H1 (cell line): ENCODE data around the gene TNPO3. TPM values are rescaled to one million over a fixed set of nuclear protein-coding genes. Genes with fewer than 3 reads are reported as not detected.

Source experiments
- CTCF ChIA-PET: fragments of 300-600 bp; sonication (Branson Sonifier 250); formaldehyde crosslinking; loops from one replicate; lab custom pipeline; 2021; ENCODE audit not compliant: partially characterized antibody; lab: Charles Lee
- POLR2A ChIA-PET: fragments of 300-600 bp; sonication (Branson Sonifier 250); formaldehyde crosslinking; loops from one replicate; lab custom pipeline; 2021; ENCODE audit warnings: inconsistent platforms; ENCODE audit not compliant: partially characterized antibody; lab: Charles Lee
- DNase-seq, 2 experiments: peaks; one replicate each; pipeline versions ENCODE4 v3.0.0 to v3.0.0-alpha.2; 2010 to 2022; ENCODE audit warnings: low spot score in 2 of 2, low read depth in 1 of 2, mixed read lengths in 1 of 2
- FAIRE-seq: peaks from 2 replicates; lab custom pipeline; 2011; peaks lifted over from hg19 to GRCh38; lab: Jason Lieb, UNC
- H2AFZ ChIP-seq: 2 replicates; pipeline ENCODE4 v1.8.1; 2012; ENCODE audit warnings: low read length, inconsistent platforms
- H2AK5ac ChIP-seq: 2 replicates; pipeline ENCODE4 v1.6.1; 2013; ENCODE audit warnings: low read depth, low read length
- H2BK120ac ChIP-seq: replicated peaks from 2 replicates; pipeline ENCODE3; 2013; ENCODE audit warnings: low read depth, low read length, inconsistent platforms
- H2BK12ac ChIP-seq: 2 replicates; pipeline ENCODE4 v1.6.1; 2013; ENCODE audit warnings: low read depth, low read length
- H2BK15ac ChIP-seq: 2 replicates; pipeline ENCODE4 v1.6.1; 2013; ENCODE audit warnings: low read length
- H2BK20ac ChIP-seq: 2 replicates; pipeline ENCODE4 v1.6.1; 2013; ENCODE audit warnings: low read length
- H2BK5ac ChIP-seq: 2 replicates; pipeline ENCODE4 v1.6.1; 2013; ENCODE audit warnings: low read depth, low read length
- H3K14ac ChIP-seq: 2 replicates; pipeline ENCODE4 v1.6.1; 2013; ENCODE audit warnings: inconsistent platforms; ENCODE audit not compliant: insufficient read length
- H3K18ac ChIP-seq: 2 replicates; pipeline ENCODE4 v1.6.1; 2013; ENCODE audit warnings: low read length; ENCODE audit errors: extremely low read depth
- H3K23ac ChIP-seq: 2 replicates; pipeline ENCODE4 v1.6.1; 2013; ENCODE audit warnings: inconsistent platforms; ENCODE audit not compliant: insufficient read length
- H3K23me2 ChIP-seq: 2 replicates; pipeline ENCODE4 v1.6.1; 2013; ENCODE audit warnings: low read depth, low read length
- H3K27ac ChIP-seq: 2 replicates; pipeline ENCODE4 v1.6.1; 2011; ENCODE audit warnings: low read depth, low read length, inconsistent platforms
- H3K27me3 ChIP-seq, 4 experiments: replicated peaks in 1 of 4; 1 replicate in 1 of 4; 2 replicates in 3 of 4; pipeline versions ENCODE4 v1.6.1 to v1.8.1; 2011 to 2013; ENCODE audit warnings: low read length in 3 of 4, mild to moderate bottlenecking in 3 of 4, inconsistent platforms in 2 of 4, mixed read lengths in 2 of 4, moderate library complexity in 1 of 4; ENCODE audit not compliant: control insufficient read depth in 3 of 4, insufficient read depth in 3 of 4; ENCODE audit errors: extremely low read depth in 1 of 4
- H3K36me3 ChIP-seq, 4 experiments: 2 replicates each; pipeline versions ENCODE4 v1.6.1 to v1.8.1; 2011 to 2013; ENCODE audit warnings: mild to moderate bottlenecking in 4 of 4, low read length in 3 of 4, moderate library complexity in 2 of 4, control low read depth in 1 of 4, inconsistent platforms in 1 of 4; ENCODE audit not compliant: insufficient read depth in 4 of 4, control insufficient read depth in 2 of 4
- H3K4ac ChIP-seq: replicated peaks from 2 replicates; pipeline ENCODE3; 2013; ENCODE audit warnings: low read length, low read depth, mixed read lengths, inconsistent platforms; ENCODE audit not compliant: insufficient read length
- H3K4me1 ChIP-seq, 4 experiments: replicated peaks in 1 of 4; 1 replicate in 1 of 4; 2 replicates in 3 of 4; pipeline versions ENCODE4 v1.6.1 to v1.8.1; 2011 to 2013; ENCODE audit warnings: low read length in 3 of 4, inconsistent platforms in 2 of 4, mixed read lengths in 1 of 4; ENCODE audit not compliant: insufficient read depth in 4 of 4, control insufficient read depth in 3 of 4
- H3K4me2 ChIP-seq, 2 experiments: 2 replicates each; pipeline versions ENCODE4 v1.6.1 to v1.8.1; 2011 to 2013; ENCODE audit warnings: low read depth in 2 of 2, low read length in 2 of 2, control low read depth in 1 of 2, inconsistent platforms in 1 of 2, mild to moderate bottlenecking in 1 of 2; ENCODE audit not compliant: insufficient read depth in 1 of 2
- H3K4me3 ChIP-seq, 4 experiments: fragments of 200-600, 300-600 bp in 1 of 4; sonication (generic), shearing (Covaris generic), sonication (Bioruptor Twin) in 1 of 4; 2 replicates each; pipeline versions ENCODE4 v1.5.1 to v1.8.1; 2011 to 2016; ENCODE audit warnings: low read length in 4 of 4, low read depth in 3 of 4, control low read depth in 2 of 4, inconsistent platforms in 2 of 4, mild to moderate bottlenecking in 2 of 4, mixed read lengths in 1 of 4, moderate library complexity in 1 of 4; ENCODE audit not compliant: insufficient read depth in 2 of 4; ENCODE audit errors: extremely low read depth in 1 of 4
- H3K56ac ChIP-seq: replicated peaks from 2 replicates; pipeline ENCODE3; 2013; ENCODE audit warnings: low read depth, mild to moderate bottlenecking, mixed read lengths, low read length, inconsistent platforms; ENCODE audit not compliant: insufficient read length
- H3K79me1 ChIP-seq: 2 replicates; pipeline ENCODE4 v1.6.1; 2013; ENCODE audit warnings: low read depth, low read length, control low read depth
- H3K79me2 ChIP-seq, 2 experiments: 2 replicates each; pipeline versions ENCODE4 v1.6.1 to v1.8.1; 2012 to 2013; ENCODE audit warnings: low read length in 2 of 2, mild to moderate bottlenecking in 2 of 2, inconsistent platforms in 1 of 2; ENCODE audit not compliant: insufficient read depth in 2 of 2, control insufficient read depth in 1 of 2
- H3K9ac ChIP-seq, 4 experiments: replicated peaks in 1 of 4; 1 replicate in 1 of 4; 2 replicates in 3 of 4; pipeline versions ENCODE4 v1.6.1 to v1.8.1; 2011 to 2013; ENCODE audit warnings: low read depth in 3 of 4, low read length in 3 of 4, control low read depth in 2 of 4, mild to moderate bottlenecking in 2 of 4, moderate library complexity in 2 of 4, inconsistent platforms in 1 of 4; ENCODE audit errors: extremely low read depth in 1 of 4
- H3K9me3 ChIP-seq, 2 experiments: 2 replicates each; pipeline versions ENCODE4 v1.6.1 to v1.8.1; 2012 to 2013; ENCODE audit warnings: mild to moderate bottlenecking in 2 of 2, moderate library complexity in 2 of 2, control low read depth in 1 of 2, inconsistent platforms in 1 of 2, low read depth in 1 of 2, low read length in 1 of 2, mixed read lengths in 1 of 2; ENCODE audit not compliant: insufficient read depth in 2 of 2
- H4K20me1 ChIP-seq, 2 experiments: replicated peaks in 1 of 2; 2 replicates each; pipeline versions ENCODE3 to v1.8.1; 2011 to 2013; ENCODE audit warnings: inconsistent platforms in 2 of 2, low read length in 2 of 2, mild to moderate bottlenecking in 1 of 2; ENCODE audit not compliant: insufficient read depth in 2 of 2, control insufficient read depth in 1 of 2
- H4K5ac ChIP-seq: 2 replicates; pipeline ENCODE4 v1.6.1; 2013; ENCODE audit warnings: low read length, low read depth, mixed read lengths, inconsistent platforms; ENCODE audit not compliant: insufficient read length
- H4K8ac ChIP-seq: 2 replicates; pipeline ENCODE4 v1.8.0; 2013; ENCODE audit warnings: mild to moderate bottlenecking, moderate library complexity, low read length, inconsistent platforms; ENCODE audit not compliant: insufficient read depth; ENCODE audit errors: extremely low read depth
- H4K91ac ChIP-seq: replicated peaks from 2 replicates; pipeline ENCODE3; 2013; ENCODE audit warnings: low read length, mixed read lengths, inconsistent platforms; ENCODE audit not compliant: insufficient read length
- ATF2 ChIP-seq: IDR thresholded peaks from 2 replicates; pipeline ENCODE4 v1.6.1; 2012; ENCODE audit warnings: low read length, inconsistent platforms
- CBX5 ChIP-seq: fragments of 300-800, 300-1000 bp; sonication (generic); IDR thresholded peaks from 2 replicates; pipeline ENCODE4 v1.7.1; 2016; ENCODE audit warnings: antibody characterized with exemption, low read length, low read depth
- CBX8 ChIP-seq: fragments of 300-800, 300-1000 bp; sonication (generic); IDR thresholded peaks from 2 replicates; pipeline ENCODE4 v1.7.1; 2016; ENCODE audit warnings: low read depth, low read length, borderline replicate concordance
- CHD1 ChIP-seq: IDR thresholded peaks from 2 replicates; pipeline ENCODE4 v1.6.1; 2012; ENCODE audit warnings: low read depth, low read length, improper control_type of control experiment
- GABPA ChIP-seq: IDR thresholded peaks from 2 replicates; pipeline ENCODE4 v1.6.1; 2011; ENCODE audit warnings: mild to moderate bottlenecking, low read length, moderate library complexity, borderline replicate concordance; ENCODE audit not compliant: insufficient read depth
- RAD21 ChIP-seq, 2 experiments: IDR thresholded peaks in 1 of 2; conservative IDR thresholded peaks in 1 of 2; 2 replicates each; pipeline ENCODE4 v1.6.1; 2011; ENCODE audit warnings: low read depth in 2 of 2, low read length in 2 of 2, improper control_type of control experiment in 1 of 2, inconsistent platforms in 1 of 2, mild to moderate bottlenecking in 1 of 2, moderate library complexity in 1 of 2
- RBBP5 ChIP-seq: IDR thresholded peaks from 2 replicates; pipeline ENCODE4 v1.7.1; 2012; ENCODE audit warnings: low read depth, mild to moderate bottlenecking, inconsistent platforms, low read length, moderate library complexity, borderline replicate concordance
- RXRA ChIP-seq: IDR thresholded peaks from 2 replicates; pipeline ENCODE4 v1.6.1; 2011; ENCODE audit warnings: low read depth, mild to moderate bottlenecking, low read length, moderate library complexity; ENCODE audit not compliant: insufficient read depth
- SP4 ChIP-seq: IDR thresholded peaks from 2 replicates; pipeline ENCODE4 v1.6.1; 2012; ENCODE audit warnings: low read length, inconsistent platforms
- TEAD4 ChIP-seq: IDR thresholded peaks from 2 replicates; pipeline ENCODE4 v1.6.1; 2012; ENCODE audit warnings: low read depth, low read length, inconsistent platforms, mixed read lengths
- ZNF274 ChIP-seq: IDR thresholded peaks from 2 replicates; pipeline ENCODE4 v1.7.0; 2012; ENCODE audit warnings: low read length, borderline replicate concordance; ENCODE audit errors: extremely low read depth
- WGBS, 2 experiments: shearing (Covaris generic) in 1 of 2; methylation state at CpG; one replicate each; pipeline versions ENCODE4 v1.1.6 to v1.1.7; 2013 to 2015; ENCODE audit warnings: low lambda C conversion rate in 2 of 2, mixed read lengths in 2 of 2, inconsistent platforms in 1 of 2, low coverage in 1 of 2, missing lambda C conversion rate in 1 of 2; ENCODE audit not compliant: insufficient replicate concordance in 2 of 2, insufficient coverage in 1 of 2, insufficient read length in 1 of 2; ENCODE audit errors: extremely low coverage in 1 of 2, missing lambda C conversion rate in 1 of 2; 5-methylcytosine and 5-hydroxymethylcytosine counted together
- polyA plus RNA-seq, 7 experiments: library from polyadenylated mRNA; depleted of rRNA in 3 of 7; stranded (reverse) in 5 of 7; unstranded in 2 of 7; fragments of >200 nt in 5 of 7; fragments of 200-250 nt in 2 of 7; gene quantifications; 1 replicate in 5 of 7; 2 replicates in 1 of 7; 4 replicates in 1 of 7; pipeline versions ENCODE4 v1.2.1 to v1.2.3, GENCODE V29; 2011 to 2013; ENCODE audit warnings: missing spikeins in 2 of 7, mixed read lengths in 2 of 7
- total RNA-seq: library from RNA; stranded (reverse); fragmentation: NEBNext Ultra II Directional; extraction: Animal tissue kit (Norgen Biotek cat#: 25700); gene quantifications from 2 replicates; pipeline ENCODE4 v1.2.1, GENCODE V29; 2021

The TNPO3 gene
- total and polyA plus RNA-seq, 2 of the 8 experiments (the other 6 are each of a cell fraction or from before 2014, with no cell fraction given) = 67.6 to 99.2 TPM

- Histone ChIP-seq H2BK5ac (no peak overlapping the region), H3K23me2 (no peaks in the 10 kb centered on the region; the same call in 1 of the 2 replicates), H4K8ac (no peak overlapping the region), H4K5ac (no peak overlapping the region), H3K79me1 (no peaks in the 10 kb centered on the region), H3K18ac (no peak overlapping the region), H3K9me3 (no peaks in the 10 kb centered on the region), H3K36me3 (peaks cover 17 to 88% (median 58%) of the 10 kb centered on the region in 4 experiments), H3K56ac (no peak overlapping the region), H2AFZ (no peak overlapping the region), H3K9ac (no peak overlapping the region), H3K27me3 (no peaks in the 10 kb centered on the region), H3K79me2 (no peaks in the 10 kb centered on the region), H3K4ac (no peak overlapping the region), H3K4me2 (no peak overlapping the region), H2BK12ac (no peak overlapping the region), H3K14ac (no peak overlapping the region), H2BK120ac (no peak overlapping the region), H3K4me3 (no peak overlapping the region), H4K91ac (no peak overlapping the region), H2BK20ac (no peak overlapping the region), H3K4me1 (no peaks in the 10 kb centered on the region), H2BK15ac (no peak overlapping the region), H3K23ac (no peak overlapping the region), H2AK5ac (no peak overlapping the region), H4K20me1 (no peaks in the 10 kb centered on the region), H3K27ac (no peak overlapping the region)
- no peak for FAIRE-seq
- 89% methylated on average over 7 of the region's 7 CpGs; no CpG with 5 or more reads in 1 of the 2 experiments for WGBS, 2 experiments
- no peak for DNase-seq
- CTCF ChIA-PET = interaction anchor here (0.6 to 1.1 kb wide), 6 partner anchors 19 to 118 kb away, joined by 3 to 6 read pairs (median 3); partner anchors contain the start of gene IRF5
- POLR2A ChIA-PET = interaction anchor here (0.5 to 2.0 kb wide), 2 partner anchors 32 to 404 kb away, joined by 3 to 4 read pairs; no protein-coding TSS in a partner anchor
- TF ChIP-seq CBX5 = no peak
- no peak for TF ChIP-seq TEAD4
- no peak for TF ChIP-seq GABPA
- no peak for TF ChIP-seq RBBP5
- TF ChIP-seq RAD21 (IDR thresholded peaks at IDR 0.05 in 1 of 2, conservative IDR thresholded peaks at IDR 0.05 in 1 of 2; ENCODE audit: low read depth in 2 of 2, low read length in 2 of 2) = no peak
- no peak for TF ChIP-seq RXRA
- TF ChIP-seq ATF2 = no peak
- no peak for TF ChIP-seq CBX8
- TF ChIP-seq SP4 = no peak
- TF ChIP-seq ZNF274 = no peak
- TF ChIP-seq CHD1 = no peak
Measured at GRCh38 chr7:128974241-128974934, 80.5 kb downstream of the TNPO3 start.
